Measurements from ENCODE around the gene EIF3D.

The EIF3D gene

DNA sequence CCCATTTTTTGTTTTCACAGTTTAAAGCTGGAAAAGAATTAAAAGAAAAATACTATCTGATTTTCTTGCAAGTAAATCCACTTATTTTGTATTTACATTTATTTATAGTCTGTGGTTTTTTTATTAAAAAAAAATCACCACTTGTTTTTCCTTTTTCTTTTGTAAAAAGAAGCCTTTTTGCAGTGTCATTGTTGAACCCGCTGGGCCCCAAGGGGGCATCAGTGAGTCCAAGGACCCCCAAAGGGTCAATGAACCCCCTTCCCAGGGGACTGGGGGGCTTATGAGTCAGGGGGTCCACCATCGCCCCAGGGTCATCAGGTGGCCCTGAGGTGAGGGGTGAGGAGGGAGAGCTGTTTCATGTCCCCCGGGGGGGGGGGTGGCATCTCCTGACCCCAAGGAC, 34.0 kb upstream of the EIF3D start:
- peaks cover 8% of the 10 kb centered on the region for H3K4me1 ChIP-seq (ENCODE audit: insufficient read depth, poor library complexity, severe bottlenecking)
- TF ChIP-seq, protein P1, sequence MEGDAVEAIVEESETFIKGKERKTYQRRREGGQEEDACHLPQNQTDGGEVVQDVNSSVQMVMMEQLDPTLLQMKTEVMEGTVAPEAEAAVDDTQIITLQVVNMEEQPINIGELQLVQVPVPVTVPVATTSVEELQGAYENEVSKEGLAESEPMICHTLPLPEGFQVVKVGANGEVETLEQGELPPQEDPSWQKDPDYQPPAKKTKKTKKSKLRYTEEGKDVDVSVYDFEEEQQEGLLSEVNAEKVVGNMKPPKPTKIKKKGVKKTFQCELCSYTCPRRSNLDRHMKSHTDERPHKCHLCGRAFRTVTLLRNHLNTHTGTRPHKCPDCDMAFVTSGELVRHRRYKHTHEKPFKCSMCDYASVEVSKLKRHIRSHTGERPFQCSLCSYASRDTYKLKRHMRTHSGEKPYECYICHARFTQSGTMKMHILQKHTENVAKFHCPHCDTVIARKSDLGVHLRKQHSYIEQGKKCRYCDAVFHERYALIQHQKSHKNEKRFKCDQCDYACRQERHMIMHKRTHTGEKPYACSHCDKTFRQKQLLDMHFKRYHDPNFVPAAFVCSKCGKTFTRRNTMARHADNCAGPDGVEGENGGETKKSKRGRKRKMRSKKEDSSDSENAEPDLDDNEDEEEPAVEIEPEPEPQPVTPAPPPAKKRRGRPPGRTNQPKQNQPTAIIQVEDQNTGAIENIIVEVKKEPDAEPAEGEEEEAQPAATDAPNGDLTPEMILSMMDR (IDR thresholded peaks at IDR 0.05; ENCODE audit: poor library complexity, severe bottlenecking) = no peak
- H3K36me3 ChIP-seq (ENCODE audit: low read depth) = no peaks in the 10 kb centered on the region
- H3K27ac ChIP-seq (ENCODE audit: poor library complexity, severe bottlenecking) = no peak overlapping the region
- H3K9me3 ChIP-seq (ENCODE audit: severe bottlenecking) = no peaks in the 10 kb centered on the region
- ATAC-seq (ENCODE audit: low read depth) (no peak), DNase-seq (ENCODE audit: low spot score) (no peak)
- no peaks in the 10 kb centered on the region for H3K27me3 ChIP-seq (ENCODE audit: insufficient read depth, poor library complexity, severe bottlenecking)
- no peak overlapping the region for H3K4me3 ChIP-seq (ENCODE audit: severe bottlenecking)

- TF ChIP-seq, protein P1 (IDR thresholded peaks at IDR 0.05; ENCODE audit: poor library complexity, severe bottlenecking) = no peak
- Histone ChIP-seq H3K27ac (ENCODE audit: poor library complexity, severe bottlenecking) (no peak overlapping the region), H3K4me1 (ENCODE audit: insufficient read depth, poor library complexity, severe bottlenecking) (peaks cover 8% of the 10 kb centered on the region), H3K9me3 (ENCODE audit: severe bottlenecking) (no peaks in the 10 kb centered on the region), H3K4me3 (ENCODE audit: severe bottlenecking) (no peak overlapping the region), H3K36me3 (ENCODE audit: low read depth) (no peaks in the 10 kb centered on the region), H3K27me3 (ENCODE audit: insufficient read depth, poor library complexity, severe bottlenecking) (no peaks in the 10 kb centered on the region)
- ATAC-seq (ENCODE audit: low read depth) = peak; percentile 72
- no peak for DNase-seq (ENCODE audit: low spot score)
These were observed 33.4 kb upstream of the EIF3D start for GRCh38 chr22:36562261-36562835.

- DNase-seq (ENCODE audit: low spot score) (no peak), ATAC-seq (ENCODE audit: low read depth) (no peak)
- H3K27ac ChIP-seq (ENCODE audit: poor library complexity, severe bottlenecking) = no peak overlapping the region
These were observed 32.4 kb upstream of the EIF3D start for GRCh38 chr22:36561291-36561811.

GRCh38 chr22:36560001-36560400, 31.0 kb upstream of the EIF3D start:
- Histone ChIP-seq H3K36me3 (ENCODE audit: low read depth) (no peaks in the 10 kb centered on the region), H3K9me3 (ENCODE audit: severe bottlenecking) (no peaks in the 10 kb centered on the region), H3K27ac (ENCODE audit: poor library complexity, severe bottlenecking) (no peak overlapping the region), H3K4me1 (ENCODE audit: insufficient read depth, poor library complexity, severe bottlenecking) (peaks cover 8% of the 10 kb centered on the region), H3K4me3 (ENCODE audit: severe bottlenecking) (no peak overlapping the region), H3K27me3 (ENCODE audit: insufficient read depth, poor library complexity, severe bottlenecking) (no peaks in the 10 kb centered on the region)
- DNase-seq (ENCODE audit: low spot score) (no peak), ATAC-seq (ENCODE audit: low read depth) (no peak)
- TF ChIP-seq, protein P1 (IDR thresholded peaks at IDR 0.05; ENCODE audit: poor library complexity, severe bottlenecking) = no peak

More at GRCh38 chr22:36561291-36561811, 32.4 kb upstream of the EIF3D start:
- no peaks in the 10 kb centered on the region for H3K27me3 ChIP-seq (ENCODE audit: insufficient read depth, poor library complexity, severe bottlenecking)
- TF ChIP-seq, protein P1 (IDR thresholded peaks at IDR 0.05; ENCODE audit: poor library complexity, severe bottlenecking) = no peak
- H3K9me3 ChIP-seq (ENCODE audit: severe bottlenecking) = no peaks in the 10 kb centered on the region
- H3K4me3 ChIP-seq (ENCODE audit: severe bottlenecking) = no peak overlapping the region
- peaks cover 8% of the 10 kb centered on the region for H3K4me1 ChIP-seq (ENCODE audit: insufficient read depth, poor library complexity, severe bottlenecking)
- H3K36me3 ChIP-seq (ENCODE audit: low read depth) = no peaks in the 10 kb centered on the region

DNA sequence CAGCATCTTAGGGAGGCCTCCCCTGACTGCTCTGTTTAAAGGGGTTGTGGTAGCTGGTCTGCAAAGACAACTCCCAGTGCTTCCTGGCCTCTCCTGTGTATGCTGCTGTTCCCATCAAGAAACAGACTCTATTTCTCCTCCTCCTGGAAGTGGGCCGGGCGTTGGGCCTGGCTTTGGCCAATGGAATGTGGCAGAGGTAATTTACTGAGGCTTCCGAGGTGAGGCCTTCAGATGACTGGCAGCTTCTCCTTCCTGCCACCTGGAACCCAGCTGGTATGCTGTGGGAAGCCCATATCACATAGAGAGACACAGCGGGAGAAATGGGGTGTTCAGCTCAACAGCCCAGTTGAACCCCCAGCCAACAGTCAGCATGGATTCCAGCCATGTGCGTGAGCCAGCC, 25.1 kb upstream of the EIF3D start:
- no peak overlapping the region for H3K27ac ChIP-seq (ENCODE audit: poor library complexity, severe bottlenecking)
- no peaks in the 10 kb centered on the region for H3K36me3 ChIP-seq (ENCODE audit: low read depth)
- H3K4me3 ChIP-seq (ENCODE audit: severe bottlenecking) = no peak overlapping the region
- DNase-seq (ENCODE audit: low spot score) (no peak), ATAC-seq (ENCODE audit: low read depth) (no peak)
- TF ChIP-seq, protein P1 (IDR thresholded peaks at IDR 0.05; ENCODE audit: poor library complexity, severe bottlenecking) = no peak
- H3K27me3 ChIP-seq (ENCODE audit: insufficient read depth, poor library complexity, severe bottlenecking) = no peaks in the 10 kb centered on the region
- no peaks in the 10 kb centered on the region for H3K4me1 ChIP-seq (ENCODE audit: insufficient read depth, poor library complexity, severe bottlenecking)
- H3K9me3 ChIP-seq (ENCODE audit: severe bottlenecking) = no peaks in the 10 kb centered on the region

Data from RWPE2 (cell line).